Fibroblast of the conjunctiva (primary cell): ENCODE data around the gene CD34.

Experiments
- DNase-seq: peaks from one replicate; pipeline ENCODE4 v3.0.0-alpha.2; 2010; ENCODE audit warnings: low read depth

Gene CD34

GRCh38 chr1:207853372-207853757 is 57.6 kb downstream of the CD34 start:
- no peak for DNase-seq

GRCh38 chr1:207852576-207853371 is 58.2 kb downstream of the CD34 start:
- no peak for DNase-seq

- DNase-seq: no peak
Observed at GRCh38 chr1:207851696-207852095, 59.2 kb downstream of the CD34 start.

- no peak for DNase-seq
Observed at GRCh38 chr1:207850621-207851407, 60.1 kb downstream of the CD34 start.

- no peak for DNase-seq
Observed at GRCh38 chr1:207849646-207850045, 61.3 kb downstream of the CD34 start.

- no peak for DNase-seq
Observed at GRCh38 chr1:207849016-207849415, 61.9 kb downstream of the CD34 start.

- DNase-seq: no peak
Observed at GRCh38 chr1:207848234-207848633, 62.7 kb downstream of the CD34 start.

- no peak for DNase-seq
Observed at GRCh38 chr1:207847116-207847515, 63.8 kb downstream of the CD34 start.

- DNase-seq: no peak
Observed at GRCh38 chr1:207845109-207845508, 65.8 kb downstream of the CD34 start.

- no peak for DNase-seq
Observed at GRCh38 chr1:207844371-207844770, 66.6 kb downstream of the CD34 start.

- no peak for DNase-seq
Observed at GRCh38 chr1:207842506-207842905, 68.4 kb downstream of the CD34 start.

GRCh38 chr1:207841901-207842300 is 69.0 kb downstream of the CD34 start:
- no peak for DNase-seq

- DNase-seq: no peak
Observed at GRCh38 chr1:207841293-207841692, 69.6 kb downstream of the CD34 start.

GRCh38 chr1:207840380-207840779 is 70.5 kb downstream of the CD34 start:
- no peak for DNase-seq

GRCh38 chr1:207839083-207839413 is 71.9 kb downstream of the CD34 start:
- DNase-seq: no peak

- DNase-seq: no peak
Observed at GRCh38 chr1:207838156-207839082, 72.5 kb downstream of the CD34 start.

- DNase-seq: no peak
Observed at GRCh38 chr1:207837673-207838072, 73.3 kb downstream of the CD34 start.

- DNase-seq: no peak
Observed at GRCh38 chr1:207836591-207837347, 74.2 kb downstream of the CD34 start.

- no peak for DNase-seq
Observed at GRCh38 chr1:207835958-207836357, 75.0 kb downstream of the CD34 start.

GRCh38 chr1:207833956-207834660 is 76.8 kb downstream of the CD34 start:
- no peak for DNase-seq

GRCh38 chr1:207833381-207833780 is 77.5 kb downstream of the CD34 start:
- DNase-seq: no peak
